Limb (tissue), 2 donors: ENCODE measurements around the gene PDGFRB.

Experiments used
- DNase-seq, 2 donors: peaks; one replicate each; pipeline ENCODE4 v3.0.0-alpha.2; 2016; ENCODE audit errors: extremely low spot score in 2 of 2

PDGFRB gene

GRCh38 chr5:150155258-150156026, at the start of gene PDGFRB:
PDGFRB (minus strand) TSS chr5:150155845; CDS start chr5:150137047, 18,798 bp downstream.
- DNase-seq = peak; percentile 88 to 93

DNA sequence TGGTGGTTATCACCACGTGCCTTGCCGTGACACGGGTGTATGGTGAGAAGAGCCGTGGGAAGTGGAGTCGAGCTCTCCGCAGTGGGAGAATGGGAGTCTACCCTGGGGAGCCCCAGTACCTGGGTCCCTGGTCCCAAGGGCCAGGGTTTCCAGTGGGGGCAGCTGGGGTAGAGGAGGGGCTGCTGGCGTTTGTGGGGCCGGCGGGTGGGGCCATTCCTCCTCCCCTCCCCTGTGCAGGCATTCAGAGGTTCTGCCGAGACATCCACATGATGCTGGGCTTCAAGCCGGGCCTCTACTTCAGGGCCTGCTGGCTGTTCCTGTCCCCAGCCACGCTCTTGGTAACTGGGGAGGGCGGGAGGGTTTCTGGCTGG, 48.9 kb upstream of the PDGFRB start:
- no peak for DNase-seq

- DNase-seq = no peak
These were observed 48.4 kb upstream of the PDGFRB start for GRCh38 chr5:150203832-150204589.

- DNase-seq = no peak
These were observed 46.9 kb upstream of the PDGFRB start for GRCh38 chr5:150202501-150202900.

DNA sequence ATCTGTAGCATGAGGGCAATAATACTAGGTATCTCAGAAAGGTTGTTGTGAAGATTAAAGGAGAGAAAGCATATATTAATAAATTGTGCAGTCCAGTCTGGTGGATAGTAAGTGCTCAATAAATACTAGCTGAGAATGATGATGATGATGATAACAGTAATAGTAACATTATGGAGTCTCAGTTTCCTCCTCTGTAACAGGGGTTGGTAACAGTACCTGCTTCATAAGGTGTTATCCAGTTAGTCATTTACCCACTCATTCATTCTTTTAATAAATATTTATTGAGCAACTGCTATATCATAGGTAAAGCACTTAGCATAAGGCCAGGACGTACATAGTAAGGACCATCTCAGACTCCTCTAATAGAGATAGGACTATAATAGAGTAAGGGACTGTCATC, 41.8 kb upstream of the PDGFRB start:
- no peak for DNase-seq

GRCh38 chr5:150196986-150197385, 41.3 kb upstream of the PDGFRB start:
- no peak for DNase-seq

DNA sequence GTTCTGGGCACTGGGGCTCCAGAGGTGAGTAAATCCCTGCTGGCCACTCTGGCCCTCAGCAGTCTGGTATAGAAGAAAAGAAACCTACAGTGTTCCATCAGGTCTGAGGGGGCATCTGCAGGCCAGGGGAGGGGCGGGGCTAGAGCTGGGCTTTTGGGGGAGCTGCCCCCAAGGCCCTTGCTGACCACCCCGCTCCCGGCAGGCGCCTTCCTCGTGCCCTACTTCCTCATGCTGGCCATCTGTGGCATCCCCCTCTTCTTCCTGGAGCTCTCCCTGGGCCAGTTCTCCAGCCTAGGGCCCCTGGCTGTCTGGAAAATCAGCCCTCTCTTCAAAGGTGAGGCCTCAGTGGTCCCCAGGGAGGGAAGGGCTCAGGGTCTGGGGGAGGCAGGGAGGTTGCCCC, 40.9 kb upstream of the PDGFRB start:
- DNase-seq = no peak

DNA sequence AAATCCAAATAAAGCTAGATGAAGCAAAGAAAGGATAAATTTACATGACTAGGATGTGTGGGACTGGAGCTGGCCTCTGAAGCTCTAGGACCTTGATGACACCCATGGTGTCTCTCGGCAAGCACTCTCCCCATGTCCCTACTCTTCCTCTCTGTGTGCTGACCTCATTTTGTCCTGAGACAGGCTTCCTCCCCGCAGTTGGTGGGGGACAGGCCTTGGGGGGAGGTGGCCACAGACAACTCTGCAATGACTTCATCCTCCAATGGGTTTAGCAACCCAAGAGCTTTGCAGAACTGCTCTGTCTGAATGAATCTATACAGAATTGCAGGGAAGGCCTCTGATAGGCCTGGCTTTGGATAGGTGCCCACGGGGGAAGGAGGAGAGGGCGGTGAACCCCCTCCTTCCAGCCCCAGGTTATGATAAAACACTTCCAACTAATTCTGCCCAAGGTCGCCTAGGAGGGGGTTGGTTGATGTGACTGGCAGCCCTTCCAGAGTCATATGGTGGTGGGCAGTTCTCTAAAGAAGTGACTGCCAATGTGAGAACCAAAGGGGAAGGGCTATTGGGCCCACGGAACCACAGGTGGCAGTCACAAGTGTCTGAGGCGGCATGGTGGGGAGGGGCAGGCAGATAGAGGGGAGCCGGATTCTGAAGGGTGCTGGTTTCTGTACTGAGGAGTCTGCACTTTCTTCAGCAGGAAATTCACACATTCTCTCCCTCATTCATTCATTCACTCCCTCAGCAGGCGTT, 40.3 kb upstream of the PDGFRB start:
- DNase-seq = no peak

DNA sequence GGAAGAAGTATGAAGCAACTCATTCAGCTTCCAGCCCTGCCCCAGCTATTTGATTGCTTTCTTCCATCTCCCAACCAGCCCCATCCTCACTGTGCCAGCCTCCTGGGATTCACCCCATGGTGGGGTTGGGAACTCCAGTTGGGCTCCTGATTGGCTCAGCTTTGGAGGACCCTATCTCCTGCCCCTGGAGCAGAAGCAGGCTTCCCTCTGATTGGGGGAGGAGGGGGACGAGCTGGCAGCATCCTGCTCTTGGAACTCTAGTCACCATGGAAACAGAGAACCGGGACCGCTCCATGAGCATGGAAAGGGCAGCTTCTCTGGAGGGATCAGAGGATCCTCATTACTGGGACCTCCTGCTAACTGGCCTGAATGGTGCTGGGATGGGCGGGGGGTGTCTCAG, 36.8 kb upstream of the PDGFRB start:
- no peak for DNase-seq

GRCh38 chr5:150190987-150191386, 35.3 kb upstream of the PDGFRB start:
- no peak for DNase-seq

DNA sequence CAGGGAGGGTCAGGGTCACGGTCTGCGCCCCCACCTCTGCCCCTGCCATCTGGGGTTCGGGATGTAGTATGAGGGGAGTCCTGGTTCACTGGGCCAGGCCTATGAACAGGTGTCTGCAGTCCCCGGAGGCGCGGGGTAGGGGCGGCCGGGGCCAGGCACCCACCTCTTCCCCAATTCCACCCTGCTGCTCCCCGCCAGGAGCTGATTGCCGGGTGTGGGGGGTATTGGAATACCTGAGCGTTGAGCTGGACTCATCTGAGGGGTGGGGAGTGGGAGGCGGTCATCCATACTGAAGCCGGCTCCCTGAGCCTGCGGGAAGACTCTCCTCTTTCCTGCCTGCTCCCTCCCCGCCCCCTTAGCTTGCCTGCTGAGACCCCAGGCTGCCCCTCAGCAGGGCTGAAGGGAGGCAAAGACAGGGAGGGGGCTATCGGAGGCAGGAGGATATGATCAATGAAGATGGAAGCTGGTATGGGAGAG, 34.9 kb upstream of the PDGFRB start:
- DNase-seq = no peak

DNA sequence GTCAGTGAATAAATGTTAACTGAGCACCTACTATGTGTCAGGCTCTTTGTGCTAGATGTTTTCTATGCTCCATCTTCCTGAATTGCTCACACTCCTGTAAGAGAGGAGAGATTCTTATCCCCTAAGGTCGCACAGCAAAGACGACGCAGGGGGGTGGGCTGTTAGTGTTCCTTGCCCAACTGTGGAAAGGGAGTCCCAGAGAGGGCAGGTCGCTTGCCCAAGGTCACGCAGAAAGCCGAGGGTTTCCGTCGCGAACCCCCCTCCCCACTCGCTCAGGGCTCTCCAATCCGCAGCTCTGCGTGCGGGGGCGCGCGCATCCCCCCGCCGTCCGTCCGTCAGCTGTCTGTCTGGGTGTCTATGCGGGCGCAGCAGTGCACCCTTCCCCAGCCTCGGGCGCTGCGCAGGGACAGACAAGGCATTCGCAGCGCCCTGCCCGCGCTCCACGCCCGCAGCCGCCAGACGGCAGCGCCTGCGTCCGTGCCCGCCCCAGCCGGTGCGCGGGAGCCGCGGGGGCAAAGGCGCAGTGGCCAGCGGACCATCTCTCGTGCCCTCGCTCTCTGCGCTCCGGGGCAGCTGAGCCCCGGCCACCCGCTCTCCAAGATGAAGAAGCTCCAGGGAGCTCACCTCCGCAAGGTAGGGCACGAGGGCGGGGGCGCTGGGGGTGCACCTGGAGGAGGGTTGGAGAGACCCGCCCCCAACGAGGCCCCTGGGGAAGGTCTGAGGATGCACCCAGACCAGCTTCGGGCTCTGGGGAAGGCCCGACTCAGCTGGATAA, 34.3 kb upstream of the PDGFRB start, which contains the start of gene SLC6A7:
Gene SLC6A7 (plus strand): TSS at position 335 of the 775 bp plus-strand sequence. CDS start 266 bp downstream, at position 601.
- DNase-seq = no peak

DNA sequence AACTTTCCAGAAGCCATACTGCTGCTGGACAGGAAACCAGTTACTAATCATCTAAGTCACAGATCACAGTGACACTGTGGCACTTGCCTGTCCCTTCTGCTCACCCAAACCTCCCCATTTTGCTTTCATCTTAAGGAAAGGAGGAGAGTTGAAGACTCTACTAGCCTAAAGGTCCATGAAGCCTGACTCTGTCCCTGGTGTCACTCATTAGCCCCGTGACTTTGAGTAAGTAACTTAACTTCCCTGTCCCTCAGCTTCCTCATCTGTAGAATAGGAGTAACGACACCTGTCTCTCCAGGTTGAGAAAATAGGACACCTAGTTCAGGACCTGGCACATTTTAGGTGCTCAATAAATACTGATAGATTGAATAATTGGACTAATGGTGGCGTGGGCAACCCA, 33.7 kb upstream of the PDGFRB start:
- DNase-seq = no peak

DNA sequence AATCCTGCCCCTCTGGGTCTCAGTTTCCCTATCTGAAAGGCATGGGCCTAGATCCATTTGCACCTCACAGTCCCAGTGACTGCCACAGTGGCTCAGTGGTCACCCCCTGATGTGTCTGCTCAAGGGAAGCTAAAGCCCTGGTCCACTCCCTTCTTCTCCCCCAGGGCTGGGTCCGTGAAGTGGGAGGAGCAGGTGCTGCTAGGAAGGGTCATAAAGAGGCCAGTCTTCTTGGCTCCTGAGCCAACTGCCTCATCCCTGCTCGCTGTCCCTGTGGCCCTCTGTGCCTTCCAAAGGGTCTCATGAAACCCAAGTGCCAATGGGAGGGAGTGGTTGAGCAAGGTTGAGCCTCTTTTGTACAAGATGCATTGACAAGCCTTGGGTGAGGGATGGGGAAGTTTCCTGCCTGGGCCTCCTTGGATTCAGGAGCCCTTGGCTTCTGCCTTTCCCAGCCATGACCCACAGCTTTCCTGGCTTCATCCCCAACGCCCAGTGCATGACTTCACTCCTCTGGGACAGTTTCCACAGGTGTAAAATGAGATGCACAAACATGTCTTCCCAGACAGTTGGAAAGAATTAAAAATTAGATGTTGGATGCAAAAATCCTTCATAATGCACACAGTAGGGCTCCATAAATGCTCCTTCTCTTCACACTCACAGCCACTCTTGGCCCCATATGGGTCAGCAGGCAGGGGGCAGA, 32.6 kb upstream of the PDGFRB start:
- no peak for DNase-seq

GRCh38 chr5:150186897-150187296, 31.3 kb upstream of the PDGFRB start:
- no peak for DNase-seq

DNA sequence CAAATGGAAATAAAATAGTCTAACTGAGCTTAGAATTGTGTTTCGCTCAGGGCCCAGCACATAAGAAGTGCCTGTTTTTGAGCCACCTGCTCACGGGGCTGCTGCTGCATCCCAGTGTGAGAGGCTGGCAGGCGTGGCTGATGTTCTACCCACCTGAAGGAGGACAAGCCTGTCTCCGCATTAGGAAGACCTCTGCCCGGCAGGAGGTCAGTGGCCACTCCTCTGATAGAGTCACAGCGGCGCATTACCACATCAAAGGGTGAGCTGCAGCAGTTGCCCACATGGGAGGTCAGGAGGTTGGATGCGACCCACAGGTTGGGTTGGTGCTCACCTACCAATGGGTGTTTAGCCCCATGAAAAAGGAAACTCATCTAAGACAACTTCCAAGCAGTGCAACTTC, 30.5 kb upstream of the PDGFRB start:
- DNase-seq = no peak

GRCh38 chr5:150184990-150185912, 29.6 kb upstream of the PDGFRB start:
- no peak for DNase-seq

GRCh38 chr5:150184006-150184405, 28.4 kb upstream of the PDGFRB start:
- no peak for DNase-seq

- no peak for DNase-seq
These were observed 27.8 kb upstream of the PDGFRB start for GRCh38 chr5:150183436-150183835.
